NCI-H1436 (cell line): ENCODE data around the gene GBE1.

ENCODE experiments used
- DNase-seq: peaks from one replicate; lab custom pipeline; 2025; lab: John Stamatoyannopoulos, UW

GBE1 gene

DNA sequence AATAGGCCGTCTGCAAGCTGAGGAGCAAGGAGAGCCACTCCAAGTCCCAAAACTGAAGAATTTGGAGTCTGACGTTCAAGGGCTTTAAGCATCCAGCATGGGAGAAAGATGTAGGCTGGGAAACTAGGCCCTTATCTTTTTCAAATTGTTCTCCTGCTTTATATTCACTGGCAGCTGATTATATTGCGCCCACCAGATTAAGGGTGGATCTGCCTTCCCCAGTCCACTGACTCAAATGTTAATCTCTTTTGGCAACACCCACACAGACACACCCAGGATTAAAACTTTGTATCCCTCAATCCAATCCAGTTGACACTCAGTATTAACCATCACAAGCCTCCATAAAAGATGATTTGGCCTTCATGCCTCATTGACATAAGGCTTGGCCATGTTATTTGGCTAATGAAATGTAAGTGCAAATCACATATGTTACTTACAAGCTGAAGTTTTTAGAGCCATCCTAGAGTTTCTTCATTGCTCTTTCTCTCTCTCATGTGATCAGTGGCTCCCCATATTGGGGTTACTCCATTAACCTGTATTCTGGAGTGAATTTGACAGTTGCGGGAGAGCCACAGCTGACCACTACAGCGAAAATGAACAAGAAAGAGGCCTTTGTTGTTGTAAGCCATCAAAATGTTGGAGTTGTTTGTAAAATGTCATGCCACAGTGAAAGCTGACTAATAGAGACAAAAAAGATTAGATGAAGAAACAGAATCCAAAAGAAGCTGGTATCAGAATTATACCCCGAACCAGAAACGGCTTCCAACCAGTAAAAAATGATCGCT lies 61.7 kb downstream of the GBE1 start:
- no peak for DNase-seq

DNA sequence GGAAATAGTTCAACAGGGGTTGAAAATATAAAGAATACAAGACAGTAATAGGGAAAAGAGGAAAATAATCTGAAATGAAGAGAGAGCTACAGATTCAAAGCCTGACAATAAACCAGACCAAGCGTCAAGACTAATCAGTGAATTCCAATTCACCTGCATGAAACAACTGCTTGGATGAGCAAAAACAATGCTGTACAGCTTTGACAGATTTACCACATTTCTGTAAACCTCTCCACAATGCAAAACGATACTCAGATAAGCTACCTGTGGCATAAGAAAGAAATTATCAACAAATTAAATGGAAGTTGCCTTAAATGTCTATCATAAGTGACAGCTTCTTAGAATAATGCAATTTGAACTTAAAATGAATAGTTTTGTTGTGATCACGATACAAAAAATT lies 65.4 kb downstream of the GBE1 start:
- no peak for DNase-seq

DNA sequence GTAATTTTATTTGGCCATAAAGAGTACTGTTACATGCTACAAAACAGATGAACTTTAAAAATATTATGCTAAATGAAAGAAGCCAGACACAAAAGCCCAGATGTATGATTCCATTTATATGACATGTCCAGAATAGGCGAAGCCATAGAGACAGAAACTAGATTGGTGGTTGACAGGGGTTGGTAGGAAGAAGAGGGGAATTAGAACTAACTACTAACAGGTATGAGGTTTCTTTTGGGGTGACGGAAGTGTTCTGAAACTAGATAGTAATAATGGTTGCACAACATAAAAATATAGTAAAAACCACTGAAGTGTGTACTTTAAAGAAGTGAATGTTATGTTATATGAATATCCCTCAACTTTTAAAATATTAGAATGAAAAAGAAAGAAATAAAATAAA lies 66.1 kb downstream of the GBE1 start:
- no peak for DNase-seq

DNA sequence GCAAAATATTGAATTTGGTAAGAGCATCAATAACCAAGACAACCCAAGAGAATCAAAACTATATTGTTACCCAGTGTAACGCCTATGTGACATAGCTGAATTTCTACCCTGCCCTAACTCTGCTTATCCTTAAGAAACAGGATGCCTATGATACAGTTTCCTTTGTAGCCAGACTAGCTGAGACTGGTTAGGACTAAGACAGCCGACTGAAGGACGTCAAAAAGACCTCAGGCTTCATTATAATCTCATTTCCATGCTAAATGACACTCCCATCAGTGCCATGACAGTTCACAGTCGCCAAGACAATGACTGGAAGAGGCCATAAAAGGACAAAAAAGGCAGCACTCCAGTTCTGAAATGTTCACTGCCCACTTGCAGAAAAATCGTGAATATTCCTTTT lies 66.8 kb downstream of the GBE1 start:
- DNase-seq, result no peak

DNA sequence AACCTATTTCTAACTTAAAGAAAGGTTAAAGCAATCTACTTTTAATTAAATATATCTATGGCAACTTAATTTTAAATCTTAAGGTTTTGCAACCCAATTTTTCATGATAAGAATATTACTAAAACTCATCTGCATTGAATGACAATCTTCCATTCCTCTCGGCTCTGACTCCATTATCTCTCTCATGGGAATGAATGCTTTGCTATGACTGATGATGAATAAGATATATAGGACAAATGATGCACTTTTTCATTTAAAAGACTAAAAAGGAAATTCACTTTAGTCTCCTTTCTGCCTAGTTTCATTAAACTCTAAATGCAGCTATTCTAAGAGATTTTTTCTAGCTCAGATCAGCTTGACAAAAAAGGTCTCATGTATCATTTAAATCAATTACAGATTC lies 68.7 kb downstream of the GBE1 start:
- no peak for DNase-seq

DNA sequence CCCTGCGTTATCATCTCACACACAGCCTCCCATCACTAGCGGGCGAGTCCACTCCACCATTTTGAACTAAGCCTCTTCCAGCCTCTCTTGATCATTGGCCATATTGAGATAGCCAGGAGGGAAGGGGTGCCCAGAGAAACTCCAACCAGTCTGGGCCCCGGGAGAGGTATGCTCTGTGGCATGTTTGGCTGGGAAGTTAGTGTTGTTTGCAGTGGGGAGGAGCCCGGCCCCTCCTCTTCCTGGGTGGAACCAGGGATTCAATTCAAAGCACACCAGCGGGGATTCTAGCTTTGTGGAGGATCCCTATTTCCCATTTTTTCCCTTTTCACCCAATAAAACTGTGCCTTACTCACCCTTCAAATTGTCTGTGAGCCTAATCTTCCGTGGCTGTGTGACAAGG lies 71.8 kb downstream of the GBE1 start:
- DNase-seq, result no peak

DNA sequence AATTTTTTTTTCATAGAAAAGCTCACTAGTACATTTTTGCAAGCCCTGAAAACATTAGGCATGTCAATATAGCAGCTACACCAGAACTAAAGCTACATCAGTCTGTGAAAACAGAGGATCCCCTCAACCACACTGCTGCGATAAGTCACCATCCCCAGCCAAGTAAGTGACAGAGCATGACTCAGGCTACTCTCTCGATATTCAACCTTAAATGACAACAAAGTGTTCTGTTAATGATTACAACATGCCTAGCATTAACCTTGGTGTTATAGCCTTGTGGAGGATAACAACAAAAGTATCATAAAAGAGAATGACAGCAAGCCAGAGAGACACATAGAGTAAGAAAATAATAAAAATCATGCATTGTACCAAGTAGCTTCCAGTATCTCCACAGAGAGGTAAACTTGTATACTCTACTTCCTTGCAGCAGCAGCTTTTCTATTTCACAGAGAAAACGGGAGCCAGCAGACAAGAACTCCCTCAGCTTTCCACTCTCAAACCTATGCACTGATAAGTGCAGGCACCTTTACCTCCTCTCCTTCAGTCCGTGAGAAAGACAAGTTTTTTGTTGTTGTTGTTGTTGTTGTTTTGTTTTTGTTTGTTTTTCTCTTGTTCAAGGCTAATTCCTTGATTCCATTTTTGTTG lies 76.6 kb downstream of the GBE1 start:
- no peak for DNase-seq

DNA sequence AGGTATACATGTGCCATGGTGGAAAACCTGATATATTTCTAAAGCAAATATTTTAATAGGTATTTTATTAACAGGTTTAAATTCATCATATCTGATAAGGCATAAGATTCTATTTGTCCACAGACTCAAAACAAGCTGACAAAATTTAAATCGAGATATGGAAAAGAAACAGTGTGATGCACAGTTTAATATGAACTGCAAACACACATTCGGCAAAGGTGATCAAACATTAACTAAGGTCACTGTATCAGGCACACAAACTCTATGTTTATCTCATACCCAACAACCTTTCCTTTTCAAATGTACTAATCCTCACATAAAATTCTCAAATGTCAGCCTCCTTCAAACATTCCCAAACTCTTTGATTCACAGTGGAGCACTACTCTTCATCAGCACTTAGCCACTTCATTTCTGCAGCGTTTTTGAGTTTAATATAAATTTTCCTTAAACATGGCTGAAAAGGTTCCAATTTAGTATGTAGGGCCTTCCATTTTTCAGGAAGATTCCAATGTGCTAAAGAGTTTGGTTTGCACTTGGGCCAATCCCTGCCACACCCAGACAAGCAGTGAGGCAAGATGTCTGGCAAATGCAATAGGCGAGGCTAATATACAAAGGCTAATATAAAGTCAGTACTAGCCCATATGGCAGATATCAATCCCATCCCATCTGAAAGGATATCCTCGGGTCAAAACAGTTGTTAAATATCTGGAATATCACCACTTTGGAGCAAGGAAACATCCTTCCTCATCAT lies 84.6 kb downstream of the GBE1 start:
- no peak for DNase-seq

DNA sequence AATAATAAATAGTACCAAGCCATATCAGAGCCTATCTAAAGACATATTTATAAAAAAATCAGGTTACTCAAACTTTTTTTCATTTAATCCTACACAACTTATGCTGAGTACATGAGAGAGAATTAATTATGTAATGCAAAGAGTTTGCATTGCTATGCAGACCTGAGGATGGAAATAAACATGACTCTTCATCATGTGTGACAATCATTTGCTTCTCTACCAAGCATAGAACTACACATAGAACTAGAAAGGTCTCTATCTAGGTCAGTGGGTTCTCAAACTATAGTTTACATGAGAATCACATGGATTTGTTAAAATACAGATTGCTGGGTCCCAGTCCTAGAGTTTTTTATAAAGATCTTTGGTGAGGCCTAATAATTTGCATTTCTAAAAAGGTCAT lies 86.8 kb downstream of the GBE1 start:
- DNase-seq, result no peak

DNA sequence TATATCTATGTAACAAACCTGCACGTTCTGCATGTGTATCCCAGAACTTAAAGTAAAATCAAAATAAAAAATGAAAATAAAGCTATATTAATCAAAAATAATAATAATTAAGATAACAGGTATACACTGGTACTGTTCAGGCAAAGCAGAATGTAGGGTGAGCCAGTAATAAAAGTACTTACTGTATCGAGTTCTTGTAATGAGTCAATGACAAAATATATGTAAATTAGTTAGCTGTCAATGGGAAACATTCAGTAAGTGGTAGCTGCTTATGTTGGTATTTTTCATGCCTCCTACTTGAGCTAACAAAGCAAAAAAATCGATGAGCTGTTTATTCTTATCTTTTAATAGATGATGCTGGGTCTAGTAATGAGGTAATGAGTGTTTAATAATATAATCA lies 93.2 kb downstream of the GBE1 start:
- no peak for DNase-seq

DNA sequence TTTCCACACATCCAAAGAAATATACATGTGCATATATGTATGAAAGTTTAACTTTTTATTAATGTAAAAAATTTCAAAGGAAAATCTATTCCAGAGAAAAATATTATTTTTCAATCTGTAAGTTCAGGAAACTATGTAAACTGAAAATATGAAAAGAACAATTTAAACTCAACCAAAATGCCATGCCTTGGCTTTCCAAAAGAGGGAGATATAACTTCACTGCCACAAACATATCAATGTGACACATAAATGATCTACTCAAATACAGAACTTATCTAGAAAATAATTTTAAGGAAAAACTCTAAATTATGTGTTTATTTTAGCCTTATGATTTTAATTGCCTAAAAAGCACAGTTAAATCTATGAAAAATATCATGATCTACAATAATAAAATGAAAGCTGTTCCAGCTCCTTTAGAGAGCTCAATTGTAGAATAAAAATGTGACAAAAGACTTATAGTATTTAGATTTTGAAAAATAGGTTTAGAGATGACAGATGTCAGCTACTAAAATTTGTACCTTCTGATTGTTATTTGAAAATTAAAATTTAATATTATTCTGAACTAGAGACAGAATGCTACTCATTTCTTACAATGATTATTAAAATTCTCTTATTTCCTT lies 94.8 kb downstream of the GBE1 start:
- no peak for DNase-seq

DNA sequence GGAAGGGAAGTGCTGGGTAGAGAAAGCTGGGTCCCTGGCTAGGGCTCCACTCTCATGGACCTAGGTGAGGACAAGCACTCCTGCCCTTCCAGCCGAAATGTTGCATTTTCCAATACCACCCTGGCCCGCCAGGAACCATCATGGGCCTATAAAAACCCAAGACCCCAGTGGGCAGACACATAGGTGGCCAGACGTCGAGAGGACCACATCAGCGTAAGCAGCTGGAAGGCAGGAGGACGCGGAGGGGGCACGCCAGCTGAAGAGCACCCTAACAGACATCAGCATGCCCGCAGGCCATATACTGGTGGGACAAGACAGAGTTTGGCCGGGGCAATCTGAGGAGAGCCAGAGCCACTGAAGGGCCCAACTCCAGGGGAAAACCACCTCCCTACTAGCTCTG lies 98.3 kb downstream of the GBE1 start:
- no peak for DNase-seq

DNA sequence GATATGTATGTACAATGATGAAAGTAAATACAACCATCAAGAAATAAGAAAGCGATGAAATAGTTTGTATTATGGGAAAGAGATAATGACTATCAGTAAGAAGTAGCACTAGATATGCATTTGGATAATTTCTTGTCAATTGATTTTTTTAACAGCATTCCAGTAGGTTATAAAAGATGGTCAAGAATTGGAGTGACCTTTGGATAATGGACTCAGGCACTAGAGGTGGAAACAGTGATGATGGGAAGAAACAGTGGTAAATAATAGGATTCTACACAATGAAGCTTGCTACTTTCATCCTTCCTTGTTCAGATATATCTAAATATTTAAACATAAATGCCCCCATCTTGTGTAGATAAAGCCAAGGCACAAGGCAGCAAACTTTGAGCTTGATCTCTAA lies 101.4 kb downstream of the GBE1 start:
- DNase-seq, result no peak

DNA sequence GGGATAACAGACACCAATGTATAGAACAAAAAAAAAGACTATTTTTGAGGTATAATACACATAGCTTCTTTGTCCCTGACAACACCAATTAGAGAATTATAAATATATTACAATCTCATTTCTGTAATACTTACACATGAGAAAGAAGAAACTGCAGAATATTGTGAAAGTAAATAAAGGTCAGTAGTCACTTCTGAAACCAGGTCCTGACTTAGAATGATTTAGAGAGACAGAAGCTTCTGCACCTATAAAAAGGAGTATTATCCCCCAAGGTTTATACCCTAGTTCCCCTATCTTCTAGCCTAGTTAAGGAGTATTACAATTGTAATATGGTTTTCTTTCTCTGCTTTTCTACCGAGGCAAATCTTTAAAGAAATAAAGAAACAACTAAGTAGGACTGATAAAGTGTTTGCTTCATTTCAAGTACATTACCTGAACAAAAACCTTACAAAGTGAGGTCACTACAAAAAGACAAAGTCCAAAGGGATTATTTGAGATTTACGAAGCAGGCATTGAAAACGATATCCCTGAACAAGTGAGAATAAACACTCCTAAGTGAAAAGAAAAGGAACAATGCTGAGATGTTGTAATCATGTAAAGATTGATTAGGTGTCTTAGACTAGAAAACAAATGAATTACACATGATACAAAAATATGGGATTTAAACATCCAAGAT lies 103.0 kb downstream of the GBE1 start:
- no peak for DNase-seq

DNA sequence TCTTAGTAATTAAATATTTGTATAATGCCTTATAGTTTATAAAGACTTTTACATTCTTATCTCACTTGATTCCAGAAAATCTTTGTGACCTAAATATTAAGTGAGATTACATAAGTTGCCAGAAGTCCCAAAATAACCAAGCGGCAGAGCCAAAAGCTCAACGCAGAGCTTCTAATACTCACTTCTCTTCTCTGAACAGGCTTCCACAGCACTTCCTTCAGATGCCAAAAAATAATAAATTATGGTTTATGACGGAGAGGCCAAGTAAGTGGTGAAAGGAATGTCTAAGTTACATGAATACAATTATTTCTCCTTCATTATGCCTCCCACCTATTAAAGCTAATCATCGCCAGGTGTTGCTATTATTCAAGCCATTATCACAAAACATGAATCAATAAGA lies 110.3 kb downstream of the GBE1 start:
- DNase-seq, result no peak

DNA sequence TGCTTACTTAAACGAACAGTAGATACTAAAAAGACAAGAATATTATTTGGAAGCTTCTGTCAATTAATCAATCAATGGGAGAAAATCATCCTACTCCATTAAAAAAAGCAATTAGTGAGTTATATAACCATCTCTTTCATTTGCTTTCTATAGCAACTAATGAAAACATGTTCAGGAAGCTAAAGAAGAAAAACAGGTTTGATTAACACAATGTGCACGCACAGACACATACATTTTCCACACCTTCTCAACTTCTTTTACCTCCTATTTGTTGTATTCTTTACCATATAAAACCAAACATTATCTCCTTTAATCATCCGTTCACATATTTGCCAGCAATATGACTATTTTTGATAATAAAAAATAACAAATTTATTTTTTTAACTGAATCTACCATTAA lies 111.3 kb downstream of the GBE1 start:
- no peak for DNase-seq

DNA sequence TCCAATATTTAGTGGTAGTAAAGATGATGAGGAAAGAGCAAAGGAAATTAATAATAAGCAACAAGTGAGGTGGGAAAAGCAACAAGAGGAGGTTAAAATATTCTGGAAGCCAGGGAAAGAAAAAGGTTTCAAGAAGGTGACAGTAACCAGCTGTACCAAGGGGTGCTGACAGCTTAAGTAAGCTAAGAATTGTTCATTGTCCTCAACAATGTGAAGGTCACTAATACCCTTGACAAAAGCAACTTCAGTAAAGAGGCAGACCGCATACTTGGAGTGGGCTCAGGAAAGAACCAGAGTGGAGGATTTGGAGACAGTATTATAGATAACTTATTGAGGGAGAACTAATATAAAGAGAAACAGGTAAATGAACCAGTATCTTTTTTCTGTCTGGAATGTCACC lies 116.2 kb downstream of the GBE1 start:
- no peak for DNase-seq

DNA sequence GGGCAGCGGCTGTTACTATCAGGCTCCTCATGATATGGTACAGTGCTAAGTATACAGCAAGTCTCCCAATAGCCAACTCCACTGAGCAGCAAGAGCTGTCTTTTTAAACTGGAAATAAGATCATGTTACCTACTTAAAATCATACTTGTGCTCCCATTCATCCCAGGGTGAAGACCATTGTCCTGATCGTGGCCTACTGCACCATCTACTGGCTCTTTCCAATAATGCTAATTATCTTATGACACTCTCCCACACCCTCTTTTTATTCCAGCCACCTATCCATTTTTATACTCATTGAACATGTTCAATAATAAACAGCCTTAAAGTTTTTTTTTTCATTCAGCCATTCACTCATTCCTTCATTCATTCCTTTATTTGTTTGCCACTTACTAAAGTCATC lies 117.7 kb downstream of the GBE1 start:
- peak; percentile 3 for DNase-seq

DNA sequence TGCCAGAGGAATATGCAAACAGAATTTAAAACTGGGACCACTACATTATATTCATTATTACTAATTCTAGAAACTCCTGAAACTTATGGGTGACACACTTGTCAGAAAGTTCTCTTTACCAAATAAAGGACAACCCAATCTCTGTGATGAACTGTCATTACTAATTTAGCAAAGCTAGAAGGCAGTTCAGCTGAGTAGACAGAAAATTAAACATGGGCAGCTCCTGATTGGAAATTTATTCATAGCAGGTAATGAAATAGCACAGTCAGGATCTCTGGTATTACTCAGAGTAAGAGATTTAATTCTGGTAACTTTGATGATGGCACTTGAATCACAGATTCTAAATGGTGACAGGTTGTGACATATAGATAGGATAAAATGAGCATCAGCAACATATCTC lies 123.0 kb downstream of the GBE1 start:
- no peak for DNase-seq

DNA sequence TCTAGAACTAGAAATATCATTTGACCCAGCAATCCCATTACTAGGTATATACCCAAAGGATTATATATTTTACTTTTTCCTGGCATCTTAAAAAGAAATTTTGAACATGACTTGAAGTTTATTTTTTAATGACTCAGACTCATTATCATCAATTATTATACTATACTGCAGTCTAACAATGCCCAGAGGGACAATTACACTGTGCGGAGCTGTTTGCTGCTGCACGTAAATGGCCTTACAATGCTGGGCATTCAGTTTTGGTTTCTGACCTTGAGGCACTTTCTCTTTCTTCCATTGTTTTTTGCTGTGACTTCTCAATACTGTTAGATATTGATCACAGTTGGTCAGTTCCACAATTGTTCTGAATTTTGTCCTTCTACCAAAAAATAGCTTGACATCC lies 128.8 kb downstream of the GBE1 start:
- DNase-seq, result no peak

DNA sequence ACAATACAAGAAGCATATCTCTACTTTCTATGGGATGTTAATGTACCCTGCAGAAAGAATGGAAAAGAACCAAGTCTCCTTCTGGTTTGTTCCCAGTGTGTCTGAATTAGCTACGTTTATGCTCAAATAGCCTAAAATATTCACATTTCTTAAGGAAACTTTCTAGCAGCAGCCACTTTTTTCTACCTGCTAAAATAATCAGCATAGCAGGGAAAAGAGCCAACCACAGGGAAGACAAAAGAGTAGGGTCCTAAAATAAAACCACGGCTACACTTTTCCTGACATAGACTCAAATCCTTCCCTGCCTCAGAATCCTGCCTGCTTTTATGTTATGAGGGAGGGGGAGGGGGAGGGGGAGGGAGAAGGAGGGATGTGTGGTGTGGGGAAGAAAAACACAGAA lies 136.7 kb downstream of the GBE1 start:
- DNase-seq, result no peak

DNA sequence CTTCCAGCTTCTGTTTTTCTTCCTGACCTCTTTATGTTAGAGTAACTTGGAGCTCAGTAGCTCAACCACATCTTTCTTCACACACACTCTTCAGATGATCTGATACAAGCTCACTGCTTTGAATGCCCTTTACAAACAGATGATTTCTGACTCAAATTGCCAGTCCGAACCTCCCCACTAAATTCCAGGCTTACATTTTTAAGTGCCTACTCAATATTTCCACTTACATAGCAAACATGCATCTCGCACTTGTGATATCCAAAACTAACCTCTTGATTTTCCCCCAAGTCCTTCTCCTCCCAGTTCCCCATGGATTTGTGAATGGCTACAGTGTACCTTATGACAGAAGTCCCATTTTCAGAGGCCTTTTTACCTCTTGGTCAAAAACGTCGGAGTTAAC lies 139.1 kb downstream of the GBE1 start:
- DNase-seq, result no peak
